ENCODE results near the gene POLR1E.
"Not testable (repeated sequence)": the region's sequence is repeated elsewhere in the genome, so short reads cannot be mapped to it uniquely, and the experiment has no call there.

Gene POLR1E

GRCh38 chr9:37465249-37466036, 20.3 kb upstream of the POLR1E start, which contains the start of gene ZBTB5:
Gene ZBTB5, minus strand, starts transcription at chr9:37465450. Its CDS starts 22,899 bp downstream, at chr9:37442551.
- peak; percentile 100 for DNase-seq

DNA sequence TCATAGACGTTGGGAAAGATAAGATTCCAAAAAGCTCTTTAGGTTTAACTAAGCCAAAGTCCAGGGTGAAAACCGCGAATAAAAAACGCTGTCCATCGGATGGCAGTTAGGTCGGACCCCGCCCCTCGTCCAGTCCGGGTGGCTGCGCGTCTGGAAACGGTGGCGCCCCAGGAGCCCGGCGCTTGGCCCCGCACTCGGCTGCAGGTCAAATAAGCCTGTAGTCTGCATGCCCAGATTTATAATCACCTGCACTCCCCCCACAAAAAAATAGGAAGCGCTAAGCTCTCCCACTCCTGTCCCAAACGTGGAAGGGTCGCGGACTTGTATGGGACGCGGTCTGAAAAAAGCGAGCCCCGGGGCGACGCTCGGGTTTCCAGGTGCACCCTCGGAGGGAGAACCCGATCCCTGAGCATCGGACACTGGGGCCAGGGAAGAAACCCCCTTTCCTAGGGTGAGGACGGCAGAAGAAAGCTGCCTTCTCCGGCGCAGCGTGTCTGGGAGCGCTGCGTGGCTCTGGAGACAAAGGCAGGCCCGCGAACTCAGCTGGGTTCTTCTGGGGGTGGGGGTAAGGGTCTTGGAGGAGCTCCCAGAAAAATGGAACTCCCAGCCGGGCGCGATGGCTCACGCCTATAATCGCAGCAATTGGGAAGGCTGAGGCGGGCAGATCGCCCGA, 19.6 kb upstream of the POLR1E start:
- peak; percentile 66 for DNase-seq

GRCh38 chr9:37467530-37467929, 18.2 kb upstream of the POLR1E start:
- DNase-seq = not testable (repeated sequence)

DNA sequence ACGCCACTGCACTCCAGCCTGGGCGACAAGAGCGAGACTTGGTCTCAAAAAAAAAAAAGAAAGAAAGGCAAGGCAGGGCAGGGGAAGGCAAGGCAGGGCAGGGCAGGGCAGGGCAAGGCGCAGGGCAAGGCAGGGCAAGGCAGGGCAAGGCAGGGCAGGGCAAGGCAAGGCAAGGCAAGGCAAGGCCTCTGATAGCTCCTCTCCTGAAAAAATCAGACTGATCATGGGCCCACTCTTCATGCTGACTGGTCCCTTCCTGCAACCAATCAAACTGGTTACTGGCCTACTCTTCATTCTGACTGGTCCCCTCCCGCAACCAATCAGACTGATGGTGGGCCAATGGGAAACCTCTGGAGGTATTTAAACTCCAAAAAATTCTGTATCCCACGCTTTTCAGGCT, 17.1 kb upstream of the POLR1E start:
- no peak for DNase-seq

DNA sequence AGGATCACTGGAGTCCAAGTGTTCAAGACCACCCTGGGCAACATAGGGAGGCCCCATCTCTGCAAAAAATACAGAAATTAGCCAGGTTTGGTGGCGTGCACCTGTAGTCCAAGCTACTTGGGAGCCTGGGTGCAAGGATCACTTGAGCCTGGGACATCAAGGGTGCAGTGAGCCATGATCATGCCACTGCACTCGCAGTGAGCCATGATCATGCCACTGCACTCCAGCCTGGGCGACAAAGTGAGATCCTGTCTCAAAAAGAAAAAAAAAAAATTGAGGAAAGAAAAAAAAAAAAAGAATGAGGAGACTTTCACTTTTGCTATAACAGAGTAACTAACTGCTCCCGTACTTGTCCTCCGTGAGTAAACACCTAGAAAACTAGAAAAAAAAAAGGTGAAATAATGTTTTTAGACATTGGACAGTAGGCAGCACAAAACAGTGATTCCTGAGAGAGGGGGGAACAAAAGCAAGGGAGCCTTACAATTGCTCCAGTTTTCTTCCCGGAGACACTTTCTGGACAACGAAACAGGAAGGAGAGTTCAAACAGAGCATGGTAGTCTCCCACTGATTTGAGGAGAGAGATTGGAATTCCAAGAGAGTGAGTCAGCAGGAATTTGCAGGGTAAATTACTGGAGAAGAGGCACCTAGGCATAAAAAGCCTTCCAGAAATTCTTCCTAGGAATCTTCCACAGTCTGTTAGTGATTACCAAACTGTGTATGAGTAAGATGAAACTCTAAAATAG, 13.6 kb upstream of the POLR1E start:
- no peak for DNase-seq

- DNase-seq = not testable (repeated sequence)
Observed at GRCh38 chr9:37473982-37474381, 11.8 kb upstream of the POLR1E start.

- no peak for DNase-seq
Observed at GRCh38 chr9:37474438-37474837, 11.3 kb upstream of the POLR1E start.

DNA sequence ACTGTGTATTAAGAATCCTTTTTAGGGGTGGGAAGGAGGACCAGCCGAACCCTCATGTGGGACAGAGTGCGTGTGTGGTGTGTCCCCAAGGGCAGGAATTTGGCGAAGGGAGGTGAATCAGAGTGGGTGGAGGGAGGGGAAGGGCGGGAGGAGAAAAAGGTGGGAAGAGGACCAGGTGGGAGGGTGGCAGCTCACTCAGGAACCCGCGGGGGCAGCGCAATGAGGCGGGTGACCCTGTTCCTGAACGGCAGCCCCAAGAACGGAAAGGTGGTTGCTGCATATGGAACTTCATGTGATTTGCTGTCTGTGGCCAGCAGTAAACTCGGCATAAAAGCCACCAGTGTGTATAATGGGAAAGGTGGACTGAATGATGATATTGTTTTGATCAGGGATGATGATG, 8.8 kb upstream of the POLR1E start:
- DNase-seq = no peak

DNA sequence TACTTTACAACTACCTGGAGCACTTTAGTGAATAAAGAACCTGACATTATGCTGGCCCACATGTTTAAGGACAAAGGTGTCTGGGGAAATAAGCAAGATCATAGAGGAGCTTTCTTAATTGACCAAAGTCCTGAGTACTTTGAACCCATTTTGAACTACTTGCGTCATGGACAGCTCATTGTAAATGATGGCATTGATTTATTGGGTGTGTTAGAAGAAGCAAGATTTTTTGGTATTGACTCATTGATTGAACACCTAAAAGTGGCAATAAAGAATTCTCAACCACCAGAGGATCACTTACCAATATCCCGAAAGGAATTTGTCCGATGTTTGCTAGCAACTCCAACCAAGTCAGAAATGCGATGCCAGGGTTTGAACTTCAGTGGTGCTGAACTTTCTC, 8.3 kb upstream of the POLR1E start:
- not testable (repeated sequence) for DNase-seq

- DNase-seq = not testable (repeated sequence)
Observed at GRCh38 chr9:37477987-37478619, 7.6 kb upstream of the POLR1E start.

DNA sequence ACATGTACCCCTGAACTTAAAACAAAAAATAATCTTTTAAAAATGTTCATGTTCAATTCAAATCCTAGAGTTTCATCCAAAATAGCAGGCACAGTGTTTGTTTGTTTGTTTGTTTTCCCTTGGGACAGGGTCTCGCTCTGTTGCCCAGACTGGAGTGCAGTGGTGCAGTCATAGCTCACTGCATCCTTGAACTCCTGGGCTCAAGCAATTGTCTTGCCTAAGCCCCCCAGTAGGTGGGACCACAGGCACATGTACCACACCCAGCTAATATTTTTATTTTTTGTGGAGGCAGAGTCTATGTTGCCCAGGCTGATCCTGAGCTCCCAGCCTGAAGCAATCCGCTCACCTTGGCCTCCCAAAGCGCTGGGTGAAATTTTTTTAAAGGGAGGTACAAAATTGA, 5.0 kb upstream of the POLR1E start:
- no peak for DNase-seq

DNA sequence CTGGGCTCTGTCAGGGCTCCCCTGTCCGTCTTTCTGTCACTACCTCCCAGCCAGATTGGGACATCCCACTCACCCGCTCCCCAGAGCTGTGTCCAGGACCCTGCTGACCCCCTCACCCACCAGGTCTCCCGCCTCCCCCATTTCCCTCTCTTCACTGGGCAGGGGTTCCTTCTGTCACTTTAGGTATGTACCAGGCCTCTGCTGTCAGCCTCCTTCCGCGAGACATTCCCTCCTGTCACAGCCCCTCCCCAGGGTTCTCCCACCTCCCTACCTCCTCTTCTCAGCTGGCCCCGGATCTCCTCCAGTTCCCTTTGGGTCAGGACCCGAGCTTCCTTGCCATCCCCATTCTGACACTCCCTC, 488 bp downstream of the POLR1E start:
- DNase-seq = no peak

DNA sequence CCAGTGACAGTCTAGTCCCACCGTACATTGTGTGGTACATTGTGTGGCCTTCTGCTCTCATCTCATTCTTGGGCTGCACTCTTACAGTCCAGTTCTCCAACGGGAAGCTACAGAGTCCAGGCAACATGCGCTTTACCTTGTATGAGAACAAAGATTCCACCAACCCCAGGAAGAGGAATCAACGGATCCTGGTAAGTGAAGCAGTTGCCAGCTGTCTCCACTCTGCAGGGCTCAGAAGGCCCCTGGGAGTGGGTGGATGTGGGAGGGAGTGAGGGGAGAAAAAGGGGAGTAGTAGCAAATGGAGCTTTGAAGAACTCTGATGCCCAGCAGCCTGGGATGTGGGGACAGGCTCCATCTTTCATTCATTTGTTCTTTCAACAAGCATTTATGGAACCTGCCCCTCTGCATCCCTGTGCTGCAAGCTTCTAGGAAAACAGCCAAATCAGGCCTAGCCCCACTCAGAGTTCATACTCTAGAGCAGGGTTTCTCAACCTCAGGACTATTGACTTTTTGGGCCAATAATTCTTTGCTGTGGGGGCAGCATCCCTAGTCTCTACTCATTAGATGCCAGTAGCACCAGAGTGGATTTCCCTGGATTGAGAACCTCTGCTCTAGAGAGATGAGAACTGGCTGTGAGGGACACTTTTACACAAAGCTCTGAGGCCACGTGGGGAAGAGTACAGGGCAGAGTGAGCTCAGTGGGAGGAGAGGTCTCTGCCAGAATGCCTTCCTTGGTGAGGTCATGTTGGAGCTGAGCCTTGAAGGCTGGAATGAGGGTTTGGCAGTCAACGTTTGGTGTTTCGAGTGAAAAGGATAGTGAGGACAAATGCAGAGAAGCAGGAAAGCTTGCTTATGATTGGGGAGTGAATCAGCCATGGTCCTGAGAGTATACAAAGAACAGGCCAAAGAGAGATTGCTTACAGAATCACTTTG, 1.1 kb downstream of the POLR1E start:
- peak; percentile 64 for DNase-seq

GRCh38 chr9:37491939-37492338, 6.2 kb downstream of the POLR1E start:
- no peak for DNase-seq

GRCh38 chr9:37495571-37495970, 9.8 kb downstream of the POLR1E start:
- no peak for DNase-seq

- no peak for DNase-seq
Observed at GRCh38 chr9:37496020-37496419, 10.3 kb downstream of the POLR1E start.

DNA sequence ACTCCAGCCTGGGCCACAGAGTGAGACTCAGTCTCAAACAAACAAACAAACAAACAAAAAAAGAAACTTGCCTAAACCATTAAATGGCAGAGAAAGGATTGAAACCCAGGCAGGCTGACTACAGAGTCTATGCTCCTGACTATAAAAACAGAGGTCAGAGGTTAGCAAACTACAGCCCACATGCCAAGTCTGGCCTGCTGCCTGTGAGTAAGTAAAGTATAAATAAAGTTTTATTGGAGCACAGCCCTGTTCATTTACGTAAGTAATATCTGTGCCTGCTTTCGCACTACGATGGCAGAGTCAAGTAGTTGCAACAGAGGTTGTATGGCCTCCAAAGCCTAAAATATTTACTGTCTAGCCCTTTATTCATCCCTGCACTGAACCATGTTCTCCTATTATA, 11.6 kb downstream of the POLR1E start:
- DNase-seq = no peak

DNA sequence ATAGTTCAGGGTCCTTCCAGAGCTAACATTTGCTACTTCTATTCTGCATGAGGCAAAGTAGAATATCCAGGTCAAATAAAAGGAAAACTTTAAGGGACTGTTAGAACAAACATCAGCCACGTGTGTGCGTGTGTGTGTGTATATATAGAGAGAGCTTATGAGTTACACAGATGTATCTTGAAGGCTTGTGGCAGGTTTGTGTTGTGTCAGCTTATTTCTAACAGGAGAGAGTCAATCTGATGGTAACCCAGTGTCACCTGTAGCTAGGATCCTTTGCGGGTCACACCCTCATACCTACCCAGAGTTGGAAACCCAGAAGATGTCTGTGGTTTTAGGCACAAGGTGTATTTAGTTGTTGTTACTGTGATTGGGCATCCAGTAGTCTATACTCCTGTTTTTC, 12.7 kb downstream of the POLR1E start:
- no peak for DNase-seq

- DNase-seq = no peak
Observed at GRCh38 chr9:37499297-37499696, 13.5 kb downstream of the POLR1E start.

GRCh38 chr9:37501957-37502596, 16.3 kb downstream of the POLR1E start:
- DNase-seq = no peak

DNA sequence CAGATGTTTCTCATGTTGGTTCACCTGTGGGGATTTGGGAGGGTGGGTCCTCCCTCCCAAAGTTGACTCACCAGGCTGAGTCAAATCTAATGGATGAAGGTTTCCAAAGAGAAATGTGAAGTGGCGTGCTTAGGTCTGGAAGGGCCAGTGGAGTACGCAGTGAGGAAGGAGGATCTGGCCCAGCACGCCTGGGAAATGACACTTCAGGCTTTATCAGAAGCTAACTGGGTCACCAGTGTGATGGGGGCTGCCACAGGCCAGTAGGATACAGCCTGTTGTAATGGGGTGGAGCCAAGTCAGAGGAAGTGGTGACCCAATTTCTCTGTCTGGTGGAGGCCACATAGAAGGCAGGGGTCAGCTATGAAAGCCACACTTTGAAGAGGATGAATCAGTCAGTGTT, 18.0 kb downstream of the POLR1E start:
- no peak for DNase-seq

DNA sequence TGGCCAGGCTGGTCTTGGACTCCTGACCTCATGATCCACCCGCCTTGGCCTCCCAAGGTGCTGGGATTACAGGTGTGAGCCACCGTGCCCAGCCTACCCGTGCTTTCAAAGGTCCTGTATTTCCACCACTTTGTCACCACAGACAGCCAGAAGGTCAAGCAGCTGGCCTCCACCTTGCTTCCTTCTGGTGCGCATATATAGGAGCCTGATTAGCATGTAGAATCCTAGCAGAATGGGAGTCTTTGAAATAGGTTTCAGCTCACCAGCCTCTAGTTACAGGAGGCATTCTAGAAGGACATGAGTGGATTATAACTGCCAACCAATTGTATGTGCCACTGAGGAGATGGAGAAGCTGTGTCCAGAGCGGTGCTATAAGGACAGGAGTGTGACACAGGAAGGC, 18.9 kb downstream of the POLR1E start:
- DNase-seq = no peak
